Esophagus muscularis mucosa (tissue), 3 donors: ENCODE measurements around the gene ZNF497.

ENCODE experiments used
- CTCF ChIP-seq, 3 experiments: fragments of 200-600 bp in 2 of 3; fragments of 450-650 bp in 1 of 3; sonication (generic) in 2 of 3; IDR thresholded peaks; one replicate each; pipeline ENCODE4 v1.5.1; 2017 to 2019; ENCODE audit warnings: antibody characterized with exemption in 3 of 3, mild to moderate bottlenecking in 2 of 3, moderate library complexity in 1 of 3
- POLR2A ChIP-seq: fragments of 450-650 bp; IDR thresholded peaks from one replicate; pipeline ENCODE4 v1.6.1; 2017; ENCODE audit warnings: antibody characterized with exemption, moderate library complexity, mild to moderate bottlenecking, low read depth

- TF ChIP-seq CTCF (IDR thresholded peaks at IDR 0.05): no peak
- no peak for TF ChIP-seq POLR2A
Measured at GRCh38 chr19:58351558-58351878, 11.0 kb downstream of the ZNF497 start.
